Suppressor macrophage treated with lipopolysaccharide for 4 hours (primary cell): ENCODE measurements around the gene ZNF646.

Source experiments
- DNase-seq: peaks from one replicate; pipeline ENCODE4 v3.0.0-alpha.2; 2020

ZNF646 gene

GRCh38 chr16:31110106-31111034, 36.1 kb downstream of the ZNF646 start:
- no peak for DNase-seq

GRCh38 chr16:31111881-31112466, 37.8 kb downstream of the ZNF646 start:
- no peak for DNase-seq

- DNase-seq: no peak
Measured at GRCh38 chr16:31112711-31113110, 38.5 kb downstream of the ZNF646 start.

- peak; percentile 90 for DNase-seq
Measured at GRCh38 chr16:31113121-31114120, 39.2 kb downstream of the ZNF646 start.

GRCh38 chr16:31114468-31114867, 40.2 kb downstream of the ZNF646 start:
- no peak for DNase-seq

- DNase-seq: peak; percentile 99
Measured at GRCh38 chr16:31117384-31118222, 43.4 kb downstream of the ZNF646 start, which contains the start of gene KAT8. TSS of gene KAT8 (plus strand) at chr16:31117664. CDS start at chr16:31117682, 18 bp downstream.

- DNase-seq: peak; percentile 91
Measured at GRCh38 chr16:31118223-31119155, 44.3 kb downstream of the ZNF646 start.

GRCh38 chr16:31120129-31120528, 45.9 kb downstream of the ZNF646 start:
- no peak for DNase-seq

GRCh38 chr16:31125844-31126243, 51.6 kb downstream of the ZNF646 start:
- DNase-seq: no peak

- no peak for DNase-seq
Measured at GRCh38 chr16:31127182-31127581, 53.0 kb downstream of the ZNF646 start.

- DNase-seq: peak; percentile 88
Measured at GRCh38 chr16:31128711-31129567, 54.7 kb downstream of the ZNF646 start.

- peak; percentile 84 for DNase-seq
Measured at GRCh38 chr16:31129568-31130335, 55.5 kb downstream of the ZNF646 start.

- peak; percentile 73 for DNase-seq
Measured at GRCh38 chr16:31130336-31130891, 56.2 kb downstream of the ZNF646 start.

GRCh38 chr16:31130899-31131298, 56.7 kb downstream of the ZNF646 start:
- no peak for DNase-seq

- DNase-seq: no peak
Measured at GRCh38 chr16:31131416-31131815, 57.2 kb downstream of the ZNF646 start.

GRCh38 chr16:31131841-31132271, 57.6 kb downstream of the ZNF646 start:
- no peak for DNase-seq

- no peak for DNase-seq
Measured at GRCh38 chr16:31132303-31132979, 58.2 kb downstream of the ZNF646 start.

- no peak for DNase-seq
Measured at GRCh38 chr16:31133046-31133501, 58.9 kb downstream of the ZNF646 start.
